Activated T-cell treated with anti-CD3 and anti-CD28 coated beads for 4 hours (primary cell): ENCODE data around the gene BMPER.

Source experiments
- DNase-seq: peaks from one replicate; pipeline ENCODE4 v3.0.0-alpha.2; 2020

BMPER gene

DNA sequence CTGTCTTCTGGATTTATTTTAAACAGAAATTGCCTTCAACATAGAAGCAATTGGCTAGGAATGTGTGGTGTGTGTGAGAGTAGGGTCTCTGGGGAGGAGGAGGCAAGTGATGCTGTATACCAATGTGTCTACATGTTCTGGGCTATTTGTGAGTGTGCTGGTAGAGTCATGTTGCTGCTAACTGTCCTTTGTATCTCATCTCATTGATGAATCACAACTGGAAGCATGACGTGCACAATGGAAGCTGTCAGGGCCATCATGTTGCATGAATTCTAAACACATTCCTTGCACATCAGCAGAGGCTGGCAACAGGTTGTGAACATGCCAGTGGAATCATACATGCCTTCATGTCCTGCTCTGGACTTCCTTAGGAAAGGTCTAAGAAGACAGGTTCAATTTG is 199.7 kb downstream of the BMPER start:
- DNase-seq: no peak

- no peak for DNase-seq
These were observed 201.9 kb downstream of the BMPER start for GRCh38 chr7:34107276-34107675.

DNA sequence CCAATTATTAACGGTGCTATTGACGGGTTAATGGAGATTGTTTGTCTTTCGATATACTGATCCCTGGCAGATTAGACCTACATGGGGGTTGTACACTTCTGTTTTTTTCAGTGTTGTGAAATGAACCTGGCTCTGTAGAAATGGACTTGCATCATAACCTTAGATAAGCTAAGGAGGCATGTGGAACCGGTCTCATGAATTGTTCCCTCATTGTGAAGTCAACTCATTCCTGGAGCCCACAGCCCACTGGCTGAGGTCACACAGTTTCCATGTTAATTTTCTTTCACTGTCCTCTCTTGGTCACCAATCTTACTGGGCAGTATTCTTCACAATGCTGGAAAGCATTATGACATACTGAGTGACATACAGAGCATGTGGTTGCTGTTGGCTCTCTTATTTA is 202.8 kb downstream of the BMPER start:
- no peak for DNase-seq

- DNase-seq: no peak
These were observed 204.8 kb downstream of the BMPER start for GRCh38 chr7:34109936-34110780.

GRCh38 chr7:34111031-34111430 is 205.7 kb downstream of the BMPER start:
- DNase-seq: no peak

DNA sequence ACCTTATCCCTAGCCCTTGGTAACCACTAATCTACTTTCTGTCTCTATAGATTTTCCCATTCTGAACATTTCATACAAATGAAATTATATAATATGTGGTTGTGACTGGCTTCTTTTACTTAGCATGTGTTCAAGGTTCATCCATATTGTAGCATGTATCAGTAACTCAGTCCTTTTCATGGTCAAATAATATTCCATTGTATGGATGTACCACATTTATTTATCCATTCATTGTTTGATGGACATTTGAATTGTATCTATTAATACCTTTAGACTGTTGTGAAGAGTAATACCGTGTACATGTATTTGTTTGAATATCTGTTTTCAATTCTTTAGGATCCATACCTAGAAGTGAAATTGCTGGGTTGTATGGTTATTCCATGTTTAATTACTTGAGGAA is 210.2 kb downstream of the BMPER start:
- no peak for DNase-seq

DNA sequence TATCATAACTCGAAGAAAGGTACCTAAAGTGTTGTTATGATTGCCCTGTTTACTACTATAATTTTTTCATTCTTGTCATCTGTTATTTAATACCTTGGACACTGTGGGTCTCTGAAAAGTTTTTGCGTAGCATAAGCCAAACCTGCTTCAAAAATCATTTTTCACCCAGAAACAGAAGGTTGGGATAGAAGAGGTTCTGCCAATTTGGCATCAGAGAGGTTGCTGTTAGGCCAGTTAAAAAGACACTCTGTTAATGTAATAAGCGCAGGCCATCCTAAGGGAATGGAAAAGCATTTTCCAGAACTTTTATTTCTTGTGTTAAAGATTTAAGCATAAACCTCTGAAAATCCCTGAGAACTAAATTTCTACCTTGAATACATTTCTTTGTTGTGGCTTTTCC is 212.2 kb downstream of the BMPER start:
- DNase-seq: no peak

GRCh38 chr7:34121366-34121765 is 216.0 kb downstream of the BMPER start:
- no peak for DNase-seq

DNA sequence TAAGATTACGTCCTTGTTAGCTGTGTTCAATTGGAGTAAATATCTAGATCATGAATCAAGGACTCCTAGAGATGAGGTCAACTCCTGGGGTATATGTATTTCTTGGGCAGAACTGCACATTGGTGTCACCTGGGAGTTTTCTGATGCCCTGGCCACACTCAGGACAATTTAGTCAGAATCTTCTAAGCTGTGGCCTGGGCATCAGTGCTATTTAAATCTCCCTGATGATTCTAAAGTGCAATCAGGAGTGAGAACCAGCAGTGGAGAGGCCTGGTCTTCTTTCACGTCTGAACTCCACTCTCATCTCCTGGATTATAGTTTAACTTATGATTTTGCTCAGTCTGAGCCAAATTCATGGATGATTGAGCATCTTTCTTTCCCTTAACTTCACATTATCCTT is 218.0 kb downstream of the BMPER start:
- no peak for DNase-seq

DNA sequence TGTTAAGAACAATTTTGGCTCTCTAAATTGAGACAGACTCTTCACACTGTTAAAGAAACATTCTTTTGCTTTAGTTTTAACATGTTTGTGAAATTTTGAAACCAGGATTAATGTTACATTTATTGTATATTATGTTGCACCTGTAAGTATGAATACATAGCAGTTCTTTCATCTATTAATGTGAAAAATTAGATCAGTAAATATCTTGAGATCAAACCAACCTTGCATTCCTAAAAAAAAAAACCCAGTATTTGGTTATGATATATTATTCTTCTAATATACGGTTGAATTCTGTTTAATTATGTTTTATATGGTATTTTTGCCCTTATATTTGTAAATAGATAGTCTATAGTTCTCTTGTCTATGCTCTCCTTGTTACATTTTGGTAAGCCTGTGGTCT is 219.4 kb downstream of the BMPER start:
- DNase-seq: no peak

DNA sequence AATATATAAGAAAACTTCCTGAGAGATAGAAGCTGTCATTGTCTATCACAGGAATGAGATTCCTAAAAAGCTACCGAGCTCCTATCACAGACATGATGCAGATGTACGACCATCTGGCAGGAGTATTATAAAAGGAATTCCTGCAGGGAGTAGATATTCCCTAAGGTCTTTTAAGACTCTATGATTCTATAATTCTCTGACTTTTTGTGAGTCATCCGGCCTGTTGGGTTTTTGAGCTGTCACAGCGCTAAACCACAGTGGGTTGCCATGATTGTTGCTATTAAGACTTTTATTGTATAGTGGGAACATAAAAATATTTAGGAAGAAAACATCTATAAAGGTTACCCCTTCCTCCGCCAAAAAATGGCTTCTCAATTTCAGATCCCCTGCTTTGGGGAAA is 223.4 kb downstream of the BMPER start:
- DNase-seq: no peak

GRCh38 chr7:34130558-34131295 is 225.4 kb downstream of the BMPER start:
- DNase-seq: no peak

DNA sequence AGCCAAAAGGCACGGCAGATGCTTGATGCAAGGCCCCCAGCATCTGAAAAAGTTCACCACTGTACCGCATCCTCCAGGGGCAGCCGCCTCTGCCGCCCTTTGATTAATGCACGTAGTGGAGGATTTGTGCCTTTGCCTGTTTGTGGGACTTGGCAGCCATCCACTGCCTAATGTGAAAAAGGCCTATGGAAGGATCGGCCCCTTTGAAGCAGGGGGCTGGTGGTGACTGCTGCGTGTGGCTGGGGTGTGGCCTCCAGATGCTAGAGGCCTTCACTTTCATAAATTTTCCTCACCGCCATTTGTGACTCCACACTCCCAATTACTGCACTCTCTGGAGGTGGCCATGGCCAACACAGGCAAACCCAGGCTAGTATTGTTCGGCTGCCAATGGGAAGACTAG is 226.0 kb downstream of the BMPER start:
- DNase-seq: no peak

DNA sequence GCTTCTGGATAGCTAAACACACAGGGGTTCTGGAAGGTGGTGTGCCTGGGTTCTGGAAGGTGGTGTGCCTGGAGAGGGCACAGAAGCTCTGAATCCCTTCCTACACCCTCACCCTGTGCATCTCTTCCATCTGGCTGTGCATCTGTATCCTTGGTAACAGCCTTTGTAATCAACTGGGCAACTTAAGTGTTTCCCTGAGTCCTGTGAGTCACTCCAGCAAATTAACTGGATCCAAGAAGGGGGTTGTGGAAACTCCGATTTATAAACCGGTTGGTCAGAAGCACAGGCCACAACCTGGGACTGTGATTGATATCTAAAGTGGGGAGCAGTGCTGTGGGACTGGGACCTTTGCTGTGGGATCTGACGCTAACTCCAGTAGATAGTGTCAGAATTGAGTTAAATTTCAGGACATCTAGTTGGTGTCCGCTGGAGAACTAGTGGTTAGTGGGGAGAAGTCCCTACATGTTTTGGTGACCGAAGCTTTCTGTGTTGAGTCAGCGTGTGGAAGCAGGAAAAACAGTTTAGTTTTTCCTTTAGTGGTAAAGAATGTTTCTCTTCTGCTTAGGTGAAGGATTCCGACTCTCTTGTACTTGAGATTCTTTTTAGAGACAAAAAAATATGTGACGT is 228.1 kb downstream of the BMPER start:
- no peak for DNase-seq

DNA sequence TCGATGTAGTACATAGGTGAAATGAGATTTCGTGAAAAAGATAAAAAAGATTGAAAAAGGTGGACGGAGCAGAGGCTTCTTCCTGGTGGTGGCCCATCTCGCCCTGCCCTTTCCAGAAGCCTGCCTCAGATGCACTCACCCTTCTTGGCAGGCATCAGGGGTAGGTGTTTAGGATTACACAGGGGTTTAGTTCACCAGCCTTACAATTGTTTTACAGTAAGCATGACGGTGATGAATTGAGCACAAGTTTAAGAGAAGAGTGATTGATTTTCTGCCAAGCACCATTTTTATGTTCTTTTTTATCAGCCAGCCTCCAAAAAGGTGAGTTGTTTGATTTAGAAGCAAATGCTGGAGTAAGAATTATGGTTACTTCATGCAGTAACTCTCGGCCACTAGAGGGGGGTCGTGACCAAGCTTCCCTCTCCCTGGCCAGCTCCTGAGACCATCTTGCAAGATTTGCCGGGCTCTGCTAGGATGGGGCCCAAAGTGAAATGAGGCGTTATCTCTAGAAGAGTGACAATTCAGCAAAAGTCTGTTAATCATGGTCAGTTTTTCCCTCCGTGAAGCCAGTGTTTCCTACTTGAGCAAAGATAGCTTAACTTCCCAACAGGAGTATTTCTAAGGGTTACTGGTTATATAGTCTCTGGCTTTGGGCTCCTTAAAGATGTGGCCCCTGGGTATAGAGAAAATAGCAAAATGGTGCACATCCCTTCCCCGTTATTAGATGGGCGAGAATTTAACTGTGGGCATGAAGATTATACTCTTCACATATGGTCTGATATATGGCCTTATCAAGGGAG is 228.8 kb downstream of the BMPER start:
- DNase-seq: no peak

DNA sequence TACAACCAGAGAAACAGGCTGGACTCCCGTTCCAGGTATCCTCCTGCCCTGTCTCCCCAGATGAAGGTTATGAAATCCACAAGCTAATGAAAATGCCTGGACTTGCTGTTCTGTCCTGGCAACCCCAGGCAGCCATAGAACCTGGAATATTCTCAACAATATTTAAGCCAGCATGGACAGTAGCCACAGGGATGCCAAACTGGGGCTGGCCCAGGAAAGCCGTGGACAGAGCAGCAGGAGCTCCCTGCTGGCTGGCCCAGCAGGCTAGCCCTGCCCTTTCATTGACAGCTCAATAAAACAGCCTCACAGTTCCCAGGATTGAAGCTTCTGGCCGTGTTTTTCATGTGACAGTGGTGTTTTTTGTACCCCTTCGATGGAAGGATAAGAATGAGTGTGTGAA is 230.6 kb downstream of the BMPER start:
- DNase-seq: no peak

DNA sequence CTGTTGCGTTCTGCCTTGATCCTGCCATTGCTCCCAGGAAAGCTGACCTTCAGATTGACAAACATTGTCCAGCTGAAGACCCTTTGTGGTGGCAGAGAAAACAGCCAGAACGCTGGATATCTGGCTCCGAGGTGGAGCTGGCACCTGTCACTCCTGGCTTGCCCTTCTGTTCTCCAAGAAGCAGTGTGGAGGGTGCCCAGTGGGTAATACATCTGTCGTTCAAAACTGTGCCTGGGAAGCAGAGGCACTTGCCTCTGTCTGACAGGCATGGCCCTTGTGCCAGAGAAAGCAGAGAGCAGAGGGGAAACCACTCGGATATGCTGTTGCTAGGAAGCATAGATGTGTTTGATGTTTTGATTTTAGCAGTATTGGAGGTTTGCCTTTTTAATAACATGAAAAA is 231.4 kb downstream of the BMPER start:
- no peak for DNase-seq

GRCh38 chr7:34137176-34137575 is 231.8 kb downstream of the BMPER start:
- no peak for DNase-seq

DNA sequence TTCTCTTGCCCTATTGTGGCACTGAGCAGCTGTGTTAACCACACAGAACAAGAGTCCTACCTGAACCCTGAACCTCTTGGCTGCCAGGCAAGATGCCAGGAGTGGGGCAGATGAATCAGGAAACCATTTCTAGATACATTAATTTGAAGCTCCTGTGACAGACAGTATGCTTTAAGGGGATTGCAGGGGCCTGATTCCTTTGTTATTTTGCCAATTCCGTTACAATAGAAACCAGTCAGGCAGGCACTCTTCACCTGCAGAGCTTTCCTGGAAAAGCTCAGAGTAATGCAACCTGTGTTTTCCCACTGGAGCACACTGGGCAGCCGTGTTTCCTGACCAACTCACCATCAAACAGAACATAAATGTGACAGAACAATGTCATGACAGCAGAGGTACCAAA is 233.1 kb downstream of the BMPER start:
- no peak for DNase-seq

GRCh38 chr7:34139086-34139485 is 233.7 kb downstream of the BMPER start:
- no peak for DNase-seq

DNA sequence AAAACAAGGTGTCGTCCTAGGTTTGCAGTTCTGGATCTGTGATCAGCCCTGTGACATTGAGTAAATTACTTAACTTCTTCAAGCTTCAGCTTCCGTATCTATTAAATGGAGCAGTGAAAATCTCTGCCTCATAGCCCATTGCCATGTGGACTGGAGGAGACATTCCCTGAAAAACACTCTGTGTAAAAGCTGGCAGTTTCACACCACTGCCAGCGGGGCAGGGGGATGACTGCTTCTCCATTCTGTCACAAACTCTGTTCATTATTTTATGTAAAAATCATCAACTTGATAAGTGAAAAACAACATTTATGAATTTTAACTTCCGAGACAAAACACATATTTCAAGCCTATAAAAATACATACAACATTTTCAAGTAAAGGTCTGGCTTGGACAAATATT is 234.7 kb downstream of the BMPER start:
- DNase-seq: no peak

DNA sequence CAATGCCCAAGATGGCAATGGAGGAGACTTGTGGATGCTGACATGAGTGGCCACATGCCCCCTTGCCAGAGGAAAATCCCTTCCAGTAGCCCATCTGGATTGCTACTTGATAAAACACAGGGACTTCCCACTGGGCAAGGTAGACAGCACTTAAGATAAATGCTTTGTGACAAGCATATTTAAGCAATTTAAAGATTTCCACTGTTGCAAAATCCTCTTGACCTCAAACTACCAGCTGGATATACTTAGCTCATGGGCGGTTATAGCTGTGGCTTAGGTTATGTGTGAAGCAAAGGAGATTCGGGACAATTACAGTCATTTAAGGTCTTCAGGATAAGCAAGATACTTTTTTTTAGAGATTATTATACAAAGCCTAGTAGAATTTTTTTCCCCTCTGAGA is 238.1 kb downstream of the BMPER start:
- DNase-seq: no peak

DNA sequence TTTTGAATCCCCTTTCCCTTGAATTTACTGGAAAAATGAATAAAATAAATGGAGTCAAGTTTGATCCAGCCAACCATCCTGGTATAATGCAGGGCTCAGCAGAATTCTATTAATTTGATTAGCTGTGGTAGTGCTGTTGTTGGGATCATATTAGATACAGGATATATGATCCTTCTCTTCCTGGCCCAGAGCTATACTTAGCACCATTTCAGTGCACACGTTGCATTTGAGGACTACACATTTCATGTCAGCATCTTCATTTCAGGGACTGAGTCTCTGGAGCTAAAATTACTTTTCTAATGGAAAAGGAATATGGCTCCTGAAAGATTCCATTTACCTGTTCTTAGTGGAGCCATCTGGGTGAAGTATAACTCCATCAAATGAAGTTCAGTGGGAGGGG is 240.3 kb downstream of the BMPER start:
- DNase-seq: no peak
